IPS-NIHi7 (cell line): ENCODE results near the gene PER3.

Experiments
- DNase-seq: peaks from one replicate; pipeline ENCODE4 v3.0.0; 2012; ENCODE audit warnings: mixed read lengths; ENCODE audit errors: extremely low spot score

Gene PER3

DNA sequence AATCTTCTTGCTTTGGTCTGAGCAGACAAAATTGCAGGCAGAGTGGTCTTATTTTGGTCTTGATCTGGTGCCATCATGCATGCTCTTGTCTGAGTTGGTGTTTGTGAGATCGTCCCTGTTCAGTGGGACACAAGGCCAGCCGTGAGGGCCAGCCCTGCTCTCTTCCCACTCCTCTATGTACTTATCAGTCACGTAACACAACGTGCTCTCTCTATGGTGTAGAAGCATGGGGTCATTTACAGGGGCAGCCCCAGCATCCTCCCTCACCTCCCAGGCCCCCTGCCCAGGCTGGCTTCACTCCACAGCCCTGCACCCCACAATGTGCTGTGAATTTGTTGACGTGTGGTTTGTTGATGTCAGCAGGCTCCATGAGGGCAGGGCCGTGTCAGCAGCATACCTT is 87.0 kb downstream of the PER3 start:
- no peak for DNase-seq

DNA sequence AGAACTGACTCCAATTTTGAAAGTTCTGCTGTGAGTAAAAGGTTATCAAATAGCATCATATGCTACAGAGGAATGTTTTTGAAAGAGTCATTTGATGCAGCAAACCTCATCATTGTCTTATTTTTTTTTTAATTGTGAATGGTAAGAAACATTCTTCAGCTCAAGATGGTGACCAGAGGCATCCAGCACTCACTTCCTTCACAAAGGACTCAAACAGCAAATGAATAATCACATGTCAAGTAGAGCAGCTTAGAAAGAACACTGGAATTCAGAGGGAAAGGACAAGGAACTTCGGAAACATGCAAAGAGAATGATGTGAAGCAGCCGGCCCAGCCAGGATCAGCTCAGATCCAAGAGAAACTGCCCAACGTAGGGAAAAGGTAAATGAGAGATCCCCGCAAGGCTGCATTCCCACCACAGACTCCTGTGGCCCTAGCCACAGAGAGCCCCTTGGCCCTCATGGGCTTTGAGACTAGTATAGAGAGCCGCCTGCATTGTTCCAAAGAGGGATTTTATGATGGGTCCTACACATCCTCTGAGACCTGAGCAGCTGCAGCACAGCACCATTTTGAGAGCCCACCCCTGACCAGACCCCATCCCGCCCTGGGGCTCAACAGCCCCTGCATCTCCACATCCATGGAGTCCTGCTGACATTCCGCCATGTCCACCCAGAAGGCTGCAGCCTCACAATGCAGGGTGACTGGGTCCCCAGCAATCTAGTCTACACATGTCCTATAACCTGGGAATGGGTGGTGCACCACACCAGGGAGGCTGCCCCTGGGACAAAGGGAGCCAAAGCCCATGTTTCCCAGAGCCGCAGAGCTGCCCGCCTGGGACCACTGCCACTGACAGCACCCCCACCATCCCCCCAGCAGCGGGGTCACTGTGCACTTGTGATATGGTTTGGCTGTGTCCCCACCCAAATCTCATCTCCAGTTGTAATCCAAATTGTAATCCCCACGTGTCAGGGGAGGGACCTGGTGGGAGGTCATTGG is 90.0 kb downstream of the PER3 start:
- DNase-seq: no peak

DNA sequence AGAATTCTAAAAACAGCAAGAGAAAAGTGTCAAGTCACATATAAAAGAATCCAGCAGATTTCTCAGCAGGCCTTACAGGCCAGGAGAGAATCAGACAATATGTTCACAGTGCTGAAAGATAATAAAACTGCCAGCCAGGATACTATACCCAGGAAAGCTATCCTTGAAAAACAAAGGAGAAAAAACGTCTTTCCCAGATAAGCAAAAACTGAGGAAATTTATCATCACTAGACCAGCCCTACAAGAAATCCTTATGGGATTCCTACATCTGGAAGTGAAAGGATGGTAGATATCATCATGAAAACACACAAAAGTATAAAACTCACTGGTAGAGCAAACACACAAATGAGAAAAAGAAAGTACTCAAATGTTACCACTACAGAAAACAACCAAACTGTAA is 93.9 kb downstream of the PER3 start:
- no peak for DNase-seq

DNA sequence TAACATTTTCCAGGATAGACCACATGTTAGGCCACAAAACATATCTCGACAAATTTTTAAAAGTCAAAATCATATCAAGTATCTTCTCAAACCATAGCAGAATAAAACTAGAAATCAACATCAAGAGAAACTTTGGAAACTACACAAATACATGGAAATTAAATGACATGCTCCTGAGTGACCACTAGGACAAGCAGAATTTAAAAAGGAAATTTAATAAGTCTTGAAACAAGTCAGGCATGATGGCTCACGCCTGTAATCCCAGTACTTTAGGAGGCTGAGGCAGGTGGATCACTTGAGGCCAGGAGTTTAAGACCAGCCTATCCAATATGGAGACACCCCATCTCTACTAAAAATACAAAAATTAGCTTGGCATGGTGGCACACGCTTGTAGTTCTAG is 95.1 kb downstream of the PER3 start:
- no peak for DNase-seq

GRCh38 chr1:7884757-7885156 is 100.7 kb downstream of the PER3 start:
- no peak for DNase-seq

GRCh38 chr1:7885513-7886404 is 101.7 kb downstream of the PER3 start:
- peak; percentile 99 for DNase-seq

DNA sequence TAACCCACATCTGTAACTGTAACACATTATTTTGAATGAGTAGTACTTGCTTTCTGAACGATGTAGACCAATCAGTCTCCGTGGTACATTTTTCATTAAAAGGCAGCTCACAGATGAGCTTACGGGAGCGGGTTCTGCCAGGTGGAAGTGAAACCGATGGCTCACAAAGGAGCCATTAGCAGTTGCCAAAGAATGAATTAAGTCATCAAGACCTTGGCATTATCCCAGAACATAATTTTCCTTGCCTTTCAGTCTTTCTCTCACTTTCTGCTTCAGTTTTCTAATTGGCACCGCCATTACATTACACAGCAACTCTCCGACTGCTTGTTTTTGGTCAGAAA is 102.3 kb downstream of the PER3 start:
- DNase-seq: no peak

DNA sequence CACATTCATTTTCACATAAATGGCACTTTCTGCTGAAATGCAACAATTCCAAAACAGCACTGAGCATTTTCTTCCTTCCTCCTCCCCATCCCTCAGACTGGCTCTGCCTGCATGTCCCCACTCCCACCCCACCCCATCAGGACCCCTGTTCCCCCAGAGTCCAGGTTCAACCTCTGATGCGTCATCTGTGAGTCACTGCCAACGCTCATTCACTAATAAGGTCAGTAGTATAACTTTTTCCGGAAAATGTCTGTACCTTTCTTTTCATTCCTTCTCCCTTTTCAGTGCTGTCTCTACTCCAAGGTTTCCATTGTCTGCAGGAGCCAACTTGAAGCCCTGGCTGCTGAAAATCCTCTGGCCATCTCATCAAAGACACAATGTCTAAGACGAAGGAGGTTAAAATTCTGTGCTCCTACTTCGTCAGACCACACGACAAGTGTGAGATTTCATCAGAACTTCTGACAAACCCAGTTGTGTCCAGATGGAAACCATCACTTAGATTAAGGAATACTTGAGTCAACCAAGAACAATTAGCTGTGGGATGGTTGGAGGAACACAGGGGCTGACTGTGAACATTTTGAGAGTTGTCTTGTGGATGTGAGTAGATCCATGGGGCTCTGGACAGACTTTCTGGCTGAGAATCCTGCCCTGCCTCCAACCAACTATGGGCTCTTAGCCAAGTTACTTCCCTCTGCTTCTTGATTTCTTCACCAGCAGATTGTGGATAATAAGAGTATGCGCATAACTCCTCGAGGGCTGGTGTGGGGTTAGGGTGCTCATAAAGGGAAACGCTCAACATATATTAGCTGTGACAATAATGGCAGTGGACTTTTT is 104.4 kb downstream of the PER3 start:
- no peak for DNase-seq

DNA sequence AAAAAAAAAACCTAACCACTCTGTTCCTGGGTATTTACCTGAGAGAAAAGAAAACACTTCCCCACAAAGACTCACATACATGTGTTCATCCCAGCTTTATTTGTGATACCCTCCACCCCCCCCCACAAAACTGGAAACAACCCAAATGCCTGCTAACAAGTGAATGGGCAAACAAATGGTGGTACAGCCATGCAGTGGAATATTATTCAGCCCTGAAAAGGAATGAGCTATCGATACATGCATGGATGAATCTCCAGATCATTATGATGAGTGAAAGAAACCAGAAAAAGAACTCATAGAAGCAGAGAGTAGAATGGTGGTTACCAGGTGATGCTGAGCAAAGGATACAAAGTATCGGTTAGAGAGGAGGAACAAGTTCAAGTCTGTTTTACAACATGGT is 106.8 kb downstream of the PER3 start:
- no peak for DNase-seq

DNA sequence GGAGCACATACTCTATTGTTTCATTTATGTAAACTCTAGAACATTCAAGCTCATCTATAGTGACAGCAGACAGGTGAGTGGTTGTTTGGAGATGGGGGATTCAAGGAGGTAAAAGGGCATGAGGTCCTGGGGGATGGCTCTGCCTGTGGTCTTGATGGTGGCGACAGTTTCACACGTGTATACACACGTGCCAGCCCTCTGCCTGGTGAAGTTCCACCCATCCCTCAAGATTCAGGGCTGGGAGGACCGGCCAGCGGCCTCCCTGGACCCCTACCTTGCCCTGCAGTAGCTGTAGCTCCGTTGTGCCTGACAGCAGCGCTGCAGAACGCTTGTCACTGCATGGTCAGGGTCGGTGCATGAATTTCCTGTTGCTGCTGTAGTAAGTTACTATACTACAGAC is 107.7 kb downstream of the PER3 start:
- no peak for DNase-seq

GRCh38 chr1:7893529-7894180 is 109.6 kb downstream of the PER3 start:
- DNase-seq: no peak
